ENCODE results near the gene SDF2.

SDF2 gene

DNA sequence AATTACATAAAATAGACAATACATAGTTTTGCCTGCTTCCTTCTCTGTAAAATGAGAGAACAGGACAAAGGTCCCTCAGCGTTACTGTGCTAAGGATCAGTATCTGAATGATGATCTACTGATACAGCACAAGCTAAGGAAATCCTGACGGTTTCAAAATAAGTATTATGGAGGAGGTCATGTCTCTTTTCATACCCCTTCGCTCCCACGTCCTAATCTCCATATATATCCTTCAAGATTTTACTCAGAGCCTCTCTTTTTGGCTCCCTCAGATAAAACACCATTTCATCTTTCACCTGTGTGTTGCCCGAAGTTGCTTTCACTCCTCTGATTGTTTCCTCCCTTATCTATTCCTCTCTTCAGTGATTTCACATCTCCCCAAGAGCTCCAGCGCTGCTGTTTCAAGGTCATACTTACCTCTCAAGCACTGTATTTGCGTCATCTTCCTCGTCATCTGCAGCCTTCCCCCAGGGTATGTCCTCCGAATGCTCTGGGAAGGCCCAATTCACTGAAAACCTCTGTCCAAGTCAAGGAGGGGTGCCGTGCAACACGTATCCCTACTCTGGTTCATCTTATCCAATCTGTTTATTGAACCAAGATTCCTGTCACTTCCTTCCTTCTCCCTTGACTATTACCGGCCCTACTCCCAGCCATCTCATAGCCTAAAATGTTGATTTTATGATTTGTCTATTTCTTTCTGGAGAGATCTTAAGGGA lies 15.5 kb downstream of the SDF2 start (continued):
- TF ChIP-seq ISL1 (CRISPR knock-in tag; IDR thresholded peaks at IDR 0.05) (no peak), TCF4 (CRISPR knock-in tag; IDR thresholded peaks at IDR 0.05; ENCODE audit: borderline replicate concordance) (no peak), SNAI2 (CRISPR knock-in tag; IDR thresholded peaks at IDR 0.05) (no peak), TOX (CRISPR knock-in tag; IDR thresholded peaks at IDR 0.05; ENCODE audit: borderline replicate concordance) (no peak), ESRRG (CRISPR knock-in tag; IDR thresholded peaks at IDR 0.05) (no peak), ZNF8 (CRISPR knock-in tag; IDR thresholded peaks at IDR 0.05) (no peak), ZFP3 (CRISPR knock-in tag; IDR thresholded peaks at IDR 0.05) (no peak), ZFP30 (CRISPR knock-in tag; IDR thresholded peaks at IDR 0.05) (no peak)
- TF ChIP-seq, protein P1, sequence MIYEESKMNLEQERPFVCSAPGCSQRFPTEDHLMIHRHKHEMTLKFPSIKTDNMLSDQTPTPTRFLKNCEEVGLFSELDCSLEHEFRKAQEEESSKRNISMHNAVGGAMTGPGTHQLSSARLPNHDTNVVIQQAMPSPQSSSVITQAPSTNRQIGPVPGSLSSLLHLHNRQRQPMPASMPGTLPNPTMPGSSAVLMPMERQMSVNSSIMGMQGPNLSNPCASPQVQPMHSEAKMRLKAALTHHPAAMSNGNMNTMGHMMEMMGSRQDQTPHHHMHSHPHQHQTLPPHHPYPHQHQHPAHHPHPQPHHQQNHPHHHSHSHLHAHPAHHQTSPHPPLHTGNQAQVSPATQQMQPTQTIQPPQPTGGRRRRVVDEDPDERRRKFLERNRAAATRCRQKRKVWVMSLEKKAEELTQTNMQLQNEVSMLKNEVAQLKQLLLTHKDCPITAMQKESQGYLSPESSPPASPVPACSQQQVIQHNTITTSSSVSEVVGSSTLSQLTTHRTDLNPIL (CRISPR knock-in tag; IDR thresholded peaks at IDR 0.05; ENCODE audit: low read depth) = no peak
- TF ChIP-seq, protein P2, sequence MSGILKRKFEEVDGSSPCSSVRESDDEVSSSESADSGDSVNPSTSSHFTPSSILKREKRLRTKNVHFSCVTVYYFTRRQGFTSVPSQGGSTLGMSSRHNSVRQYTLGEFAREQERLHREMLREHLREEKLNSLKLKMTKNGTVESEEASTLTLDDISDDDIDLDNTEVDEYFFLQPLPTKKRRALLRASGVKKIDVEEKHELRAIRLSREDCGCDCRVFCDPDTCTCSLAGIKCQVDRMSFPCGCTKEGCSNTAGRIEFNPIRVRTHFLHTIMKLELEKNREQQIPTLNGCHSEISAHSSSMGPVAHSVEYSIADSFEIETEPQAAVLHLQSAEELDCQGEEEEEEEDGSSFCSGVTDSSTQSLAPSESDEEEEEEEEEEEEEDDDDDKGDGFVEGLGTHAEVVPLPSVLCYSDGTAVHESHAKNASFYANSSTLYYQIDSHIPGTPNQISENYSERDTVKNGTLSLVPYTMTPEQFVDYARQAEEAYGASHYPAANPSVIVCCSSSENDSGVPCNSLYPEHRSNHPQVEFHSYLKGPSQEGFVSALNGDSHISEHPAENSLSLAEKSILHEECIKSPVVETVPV (CRISPR knock-in tag; IDR thresholded peaks at IDR 0.05) = no peak
- TF ChIP-seq, protein P3, sequence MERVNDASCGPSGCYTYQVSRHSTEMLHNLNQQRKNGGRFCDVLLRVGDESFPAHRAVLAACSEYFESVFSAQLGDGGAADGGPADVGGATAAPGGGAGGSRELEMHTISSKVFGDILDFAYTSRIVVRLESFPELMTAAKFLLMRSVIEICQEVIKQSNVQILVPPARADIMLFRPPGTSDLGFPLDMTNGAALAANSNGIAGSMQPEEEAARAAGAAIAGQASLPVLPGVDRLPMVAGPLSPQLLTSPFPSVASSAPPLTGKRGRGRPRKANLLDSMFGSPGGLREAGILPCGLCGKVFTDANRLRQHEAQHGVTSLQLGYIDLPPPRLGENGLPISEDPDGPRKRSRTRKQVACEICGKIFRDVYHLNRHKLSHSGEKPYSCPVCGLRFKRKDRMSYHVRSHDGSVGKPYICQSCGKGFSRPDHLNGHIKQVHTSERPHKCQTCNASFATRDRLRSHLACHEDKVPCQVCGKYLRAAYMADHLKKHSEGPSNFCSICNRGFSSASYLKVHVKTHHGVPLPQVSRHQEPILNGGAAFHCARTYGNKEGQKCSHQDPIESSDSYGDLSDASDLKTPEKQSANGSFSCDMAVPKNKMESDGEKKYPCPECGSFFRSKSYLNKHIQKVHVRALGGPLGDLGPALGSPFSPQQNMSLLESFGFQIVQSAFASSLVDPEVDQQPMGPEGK (CRISPR knock-in tag; IDR thresholded peaks at IDR 0.05; ENCODE audit: borderline replicate concordance) = no peak

DNA sequence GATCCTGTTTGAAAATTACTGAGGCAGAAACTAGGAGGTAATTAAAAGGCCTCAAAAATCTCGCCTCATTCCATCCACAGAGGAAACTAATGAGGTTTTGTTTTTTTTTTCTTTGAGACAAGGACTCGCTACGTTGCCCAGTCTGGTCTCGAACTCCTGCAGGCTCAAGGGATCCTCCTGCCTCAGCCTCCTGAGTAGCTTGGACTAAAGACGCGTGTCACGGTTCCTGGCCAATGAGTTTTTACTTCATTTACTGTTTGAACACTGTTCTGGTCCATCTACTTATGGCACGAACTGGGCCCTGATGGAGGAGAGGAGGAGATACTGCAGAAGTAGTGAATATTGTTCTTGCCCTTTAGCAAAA lies 16.1 kb downstream of the SDF2 start:
- no peak; the same call in 2 of the 3 replicates for ATAC-seq
- TF ChIP-seq, protein P4, sequence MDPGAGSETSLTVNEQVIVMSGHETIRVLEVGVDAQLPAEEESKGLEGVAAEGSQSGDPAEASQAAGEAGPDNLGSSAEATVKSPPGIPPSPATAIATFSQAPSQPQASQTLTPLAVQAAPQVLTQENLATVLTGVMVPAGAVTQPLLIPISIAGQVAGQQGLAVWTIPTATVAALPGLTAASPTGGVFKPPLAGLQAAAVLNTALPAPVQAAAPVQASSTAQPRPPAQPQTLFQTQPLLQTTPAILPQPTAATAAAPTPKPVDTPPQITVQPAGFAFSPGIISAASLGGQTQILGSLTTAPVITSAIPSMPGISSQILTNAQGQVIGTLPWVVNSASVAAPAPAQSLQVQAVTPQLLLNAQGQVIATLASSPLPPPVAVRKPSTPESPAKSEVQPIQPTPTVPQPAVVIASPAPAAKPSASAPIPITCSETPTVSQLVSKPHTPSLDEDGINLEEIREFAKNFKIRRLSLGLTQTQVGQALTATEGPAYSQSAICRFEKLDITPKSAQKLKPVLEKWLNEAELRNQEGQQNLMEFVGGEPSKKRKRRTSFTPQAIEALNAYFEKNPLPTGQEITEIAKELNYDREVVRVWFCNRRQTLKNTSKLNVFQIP (CRISPR knock-in tag; IDR thresholded peaks at IDR 0.05; ENCODE audit: borderline replicate concordance, low read depth) = no peak
- TF ChIP-seq, protein P1 (CRISPR knock-in tag; IDR thresholded peaks at IDR 0.05; ENCODE audit: low read depth) = no peak
- TF ChIP-seq, protein P3 (CRISPR knock-in tag; IDR thresholded peaks at IDR 0.05; ENCODE audit: borderline replicate concordance) = no peak
- no peak for TF ChIP-seq PPARA (CRISPR knock-in tag; IDR thresholded peaks at IDR 0.05; ENCODE audit: borderline replicate concordance)

DNA sequence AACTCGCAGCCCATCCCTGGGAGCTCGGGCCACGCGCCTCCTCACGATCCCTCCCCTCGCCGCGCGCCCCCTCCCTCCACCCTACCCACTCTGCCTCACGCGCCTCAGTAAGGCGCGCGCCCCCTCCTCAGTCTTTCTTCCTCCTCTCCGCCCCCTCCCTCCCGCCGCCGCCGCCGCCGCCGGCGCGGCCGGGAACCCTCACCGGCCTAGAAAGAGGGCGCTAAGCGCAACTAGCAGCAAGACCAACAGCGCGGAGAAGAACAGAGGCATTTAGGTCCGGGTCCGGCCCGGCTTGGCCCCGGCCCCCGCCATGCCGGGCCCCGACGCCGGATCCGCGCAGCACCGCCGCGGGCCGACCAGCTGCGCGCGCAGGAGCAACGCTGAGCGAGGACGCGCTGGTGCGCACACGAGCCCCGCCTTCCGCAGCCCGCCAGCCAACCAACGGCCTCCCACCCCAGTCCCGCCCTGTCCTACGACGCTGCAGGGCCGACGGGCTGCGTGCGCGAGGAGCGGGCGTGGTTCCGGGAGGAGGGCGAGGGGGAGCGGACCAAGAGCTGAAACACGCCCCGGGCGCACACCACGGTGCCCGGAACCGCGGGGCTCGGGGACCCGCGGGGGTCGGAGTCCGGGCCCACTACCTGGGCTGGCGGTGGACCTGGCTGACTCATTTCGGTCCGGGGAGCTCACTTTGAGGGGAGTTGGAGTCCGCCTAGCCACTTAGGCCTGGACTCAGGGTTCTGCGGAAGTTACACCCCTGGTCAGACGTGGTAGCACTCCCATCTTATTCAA lies 16.7 kb downstream of the SDF2 start, which contains the start of gene BLTP2:
BLTP2 (minus strand) TSS at position 372 of the 789 bp plus-strand sequence; CDS start at position 270, 102 bp downstream.
- ATAC-seq = peak; percentile 97
- TF ChIP-seq ESRRG (CRISPR knock-in tag; IDR thresholded peaks at IDR 0.05) = no peak
- TF ChIP-seq ZNF70 (CRISPR knock-in tag; IDR thresholded peaks at IDR 0.05) = no peak
